ENCODE measurements around the gene KCNMA1.

KCNMA1 gene

GRCh38 chr10:77207828-77208185 lies 429.8 kb downstream of the KCNMA1 start:
- DNase-seq (ENCODE audit: low spot score) = no peak

- no peak for DNase-seq (ENCODE audit: low spot score)
Measured at GRCh38 chr10:77207182-77207827, 430.3 kb downstream of the KCNMA1 start.

DNA sequence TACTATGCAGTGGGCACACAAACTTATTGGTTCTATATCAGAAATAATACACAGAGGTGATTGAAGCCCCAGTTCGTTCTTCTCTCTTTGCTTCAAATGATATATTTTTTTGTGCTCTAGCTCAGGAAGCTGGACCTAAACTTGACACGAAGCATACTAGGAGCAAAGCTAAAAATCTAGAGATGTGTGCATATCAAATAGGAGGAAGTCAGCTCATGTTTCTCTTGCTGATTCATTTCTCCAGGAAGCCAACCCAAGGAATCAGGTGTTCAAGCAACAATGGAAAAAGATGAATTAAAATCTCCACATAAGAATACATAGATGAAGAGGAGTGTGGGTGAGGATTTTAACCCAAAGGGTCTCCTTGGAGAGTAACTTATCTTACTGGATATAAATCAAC lies 432.5 kb downstream of the KCNMA1 start:
- DNase-seq (ENCODE audit: low spot score) = no peak

GRCh38 chr10:77204171-77204570 lies 433.4 kb downstream of the KCNMA1 start:
- DNase-seq (ENCODE audit: low spot score) = no peak

- no peak for DNase-seq (ENCODE audit: low spot score)
Measured at GRCh38 chr10:77202857-77203256, 434.8 kb downstream of the KCNMA1 start.

- DNase-seq (ENCODE audit: low spot score) = no peak
Measured at GRCh38 chr10:77201135-77202106, 436.2 kb downstream of the KCNMA1 start.

DNA sequence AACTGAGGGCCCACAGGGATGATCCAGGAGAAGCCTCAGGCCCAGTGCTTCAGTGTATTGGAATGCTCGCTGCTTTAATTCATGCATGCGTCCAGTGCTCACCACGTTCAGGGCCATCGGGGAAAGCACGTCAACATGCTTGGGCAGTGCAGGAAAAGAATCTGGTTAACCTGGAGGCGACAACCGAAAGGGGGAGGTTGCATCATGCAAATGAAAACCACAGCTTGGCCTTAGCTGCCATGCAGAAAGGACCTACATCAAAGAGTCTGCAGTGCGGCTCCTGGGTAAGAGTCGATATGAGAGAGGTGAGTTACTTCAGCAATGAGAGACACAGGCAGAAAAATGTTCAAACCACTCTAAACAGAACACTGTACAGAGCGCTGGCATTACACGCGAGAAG lies 440.1 kb downstream of the KCNMA1 start:
- no peak for DNase-seq (ENCODE audit: low spot score)

DNA sequence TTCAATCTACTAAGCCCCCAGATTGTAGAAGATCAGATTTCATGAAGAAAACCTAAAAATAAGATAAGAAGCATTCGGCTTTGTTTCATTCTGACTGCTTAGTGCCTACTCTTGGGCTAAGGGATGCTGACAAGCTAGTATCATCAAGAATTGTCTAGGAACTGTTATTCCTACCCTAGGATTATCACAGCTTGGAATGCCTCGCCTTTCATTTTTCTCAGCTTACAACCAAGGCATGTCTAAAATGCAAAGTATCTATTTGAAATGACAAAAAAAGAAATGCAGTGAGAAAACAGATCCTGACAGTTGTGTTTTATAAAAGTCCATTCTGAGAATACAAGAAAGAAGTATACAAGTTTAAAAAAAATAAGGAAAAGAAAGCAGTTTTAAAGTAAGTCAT lies 441.0 kb downstream of the KCNMA1 start:
- no peak for DNase-seq (ENCODE audit: low spot score)

GRCh38 chr10:77195101-77195500 lies 442.5 kb downstream of the KCNMA1 start:
- DNase-seq (ENCODE audit: low spot score) = no peak

DNA sequence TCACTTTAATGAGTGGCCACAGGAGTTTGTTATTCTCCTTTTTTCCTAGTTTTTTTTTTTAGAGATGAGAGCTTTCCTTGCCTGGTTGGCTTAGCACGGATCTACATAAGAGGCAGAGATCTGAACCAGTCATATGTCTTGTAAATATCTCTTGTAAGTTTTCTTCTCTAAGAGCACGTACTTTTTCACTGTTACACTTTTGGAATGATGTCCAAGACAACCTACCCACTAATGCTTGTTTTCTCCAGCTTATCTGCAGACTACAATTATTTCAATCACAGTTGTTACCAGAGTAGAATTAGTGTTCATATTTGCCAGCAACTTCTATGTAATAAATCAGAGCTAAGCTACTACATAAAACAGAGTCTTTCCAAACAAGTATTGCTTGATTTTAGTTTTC lies 444.6 kb downstream of the KCNMA1 start:
- DNase-seq (ENCODE audit: low spot score) = no peak

DNA sequence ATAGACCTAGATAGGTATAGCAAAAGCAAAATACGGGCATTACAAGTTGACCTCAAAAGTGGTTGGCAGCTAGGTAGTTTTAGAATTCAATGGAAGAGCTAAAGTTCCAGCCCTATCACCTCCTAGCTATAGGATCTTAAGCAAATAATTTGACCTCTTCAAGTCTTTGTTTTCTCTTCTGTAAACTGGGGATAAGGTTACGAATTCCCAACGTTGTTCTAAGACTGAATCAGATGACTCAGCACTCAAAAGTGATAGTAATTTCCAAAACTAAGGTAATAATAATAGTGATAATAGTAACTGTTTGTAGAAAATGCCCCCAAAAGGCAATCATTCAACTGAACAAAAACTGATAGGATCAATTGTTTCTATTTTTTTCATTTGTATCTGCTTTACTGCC lies 445.2 kb downstream of the KCNMA1 start:
- no peak for DNase-seq (ENCODE audit: low spot score)

DNA sequence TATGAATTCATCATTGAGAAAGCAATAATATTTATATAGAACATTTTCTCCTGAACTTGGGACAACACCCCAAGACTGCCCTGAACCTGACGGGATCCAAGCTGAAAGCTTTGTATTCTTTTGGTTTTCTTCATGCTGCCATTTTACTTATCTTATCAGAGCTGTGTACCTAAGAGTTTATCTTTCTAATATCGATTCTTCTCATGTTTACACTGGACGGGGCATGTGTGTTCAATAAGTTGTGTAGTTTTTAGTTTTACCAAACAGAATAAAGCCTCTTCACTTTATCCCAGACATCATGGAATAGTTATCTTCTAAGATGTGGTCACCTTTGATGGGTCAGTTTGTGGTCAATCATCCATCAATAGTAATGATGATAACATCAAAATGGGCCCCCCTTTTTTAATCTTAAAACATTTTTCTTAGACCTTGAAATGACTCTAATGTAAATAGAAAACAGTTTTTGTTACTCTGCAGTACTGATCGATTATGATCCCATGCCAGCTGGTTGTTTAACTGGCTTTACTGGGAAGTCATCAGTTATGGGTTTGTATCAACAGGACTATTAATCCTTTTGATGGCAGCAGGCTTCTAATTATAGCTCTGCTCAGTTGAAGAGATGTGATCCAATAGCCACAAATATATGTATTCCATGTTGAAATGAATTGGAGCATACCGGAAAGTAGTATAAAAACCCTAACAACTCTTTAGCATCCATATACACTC lies 446.1 kb downstream of the KCNMA1 start:
- no peak for DNase-seq (ENCODE audit: low spot score)

- DNase-seq (ENCODE audit: low spot score) = no peak
Measured at GRCh38 chr10:77190291-77190690, 447.3 kb downstream of the KCNMA1 start.

DNA sequence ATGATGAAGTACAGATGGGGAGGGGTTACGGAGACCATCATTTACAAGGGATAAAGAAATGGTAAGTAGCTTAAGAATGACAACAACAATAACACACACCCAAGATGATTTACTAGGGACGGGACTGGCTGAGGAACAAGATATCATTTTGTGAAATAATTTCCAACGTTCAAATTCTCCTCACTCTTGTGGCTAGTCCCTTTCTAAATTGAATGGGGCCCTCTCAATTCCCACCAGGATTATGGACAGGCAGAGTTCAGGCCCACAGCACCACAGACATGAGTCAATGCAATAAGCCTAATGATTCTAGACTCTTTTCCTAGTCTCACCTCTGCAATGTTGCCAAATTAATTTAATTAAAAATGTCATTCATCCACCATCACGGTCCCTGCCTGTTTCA lies 448.1 kb downstream of the KCNMA1 start:
- DNase-seq (ENCODE audit: low spot score) = no peak

DNA sequence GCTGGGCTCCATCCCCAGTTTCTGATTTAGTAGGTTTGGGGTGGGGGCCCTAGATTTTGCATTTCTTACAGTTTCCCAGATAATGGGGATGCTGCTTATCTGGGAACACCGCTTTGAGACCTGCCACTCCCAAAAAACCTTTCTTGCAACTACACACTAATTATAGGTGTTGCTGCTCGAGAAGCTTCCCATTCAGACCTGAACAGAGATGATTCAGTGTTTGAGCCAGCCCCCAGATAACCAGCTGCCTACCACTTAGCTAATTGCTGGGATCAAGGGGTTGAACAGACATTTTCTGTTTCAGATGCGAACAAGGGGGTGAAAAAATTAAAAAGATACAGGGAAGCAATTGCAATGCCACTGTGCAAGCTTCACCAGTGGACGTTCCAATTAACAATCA lies 448.5 kb downstream of the KCNMA1 start:
- DNase-seq (ENCODE audit: low spot score) = no peak

- no peak for DNase-seq (ENCODE audit: low spot score)
Measured at GRCh38 chr10:77188521-77188920, 449.1 kb downstream of the KCNMA1 start.

DNA sequence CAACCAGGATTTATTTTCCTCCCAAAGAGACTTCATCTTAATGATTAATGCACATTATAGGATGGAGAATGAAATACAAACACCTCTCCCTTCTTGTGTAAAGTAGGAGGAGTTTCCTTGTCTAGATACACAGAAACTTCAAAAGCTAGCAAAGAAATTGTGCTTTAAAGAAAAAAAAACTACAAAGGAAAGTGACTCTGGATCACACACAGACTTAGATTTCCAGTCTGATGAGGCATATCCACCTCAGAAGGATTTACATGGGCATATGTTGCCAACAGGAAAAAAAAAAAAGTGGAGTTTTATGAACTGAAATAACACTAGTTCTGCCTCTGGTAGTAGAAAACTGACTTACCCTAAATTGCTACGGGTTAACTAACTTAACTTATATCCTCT lies 449.6 kb downstream of the KCNMA1 start:
- DNase-seq (ENCODE audit: low spot score) = no peak

DNA sequence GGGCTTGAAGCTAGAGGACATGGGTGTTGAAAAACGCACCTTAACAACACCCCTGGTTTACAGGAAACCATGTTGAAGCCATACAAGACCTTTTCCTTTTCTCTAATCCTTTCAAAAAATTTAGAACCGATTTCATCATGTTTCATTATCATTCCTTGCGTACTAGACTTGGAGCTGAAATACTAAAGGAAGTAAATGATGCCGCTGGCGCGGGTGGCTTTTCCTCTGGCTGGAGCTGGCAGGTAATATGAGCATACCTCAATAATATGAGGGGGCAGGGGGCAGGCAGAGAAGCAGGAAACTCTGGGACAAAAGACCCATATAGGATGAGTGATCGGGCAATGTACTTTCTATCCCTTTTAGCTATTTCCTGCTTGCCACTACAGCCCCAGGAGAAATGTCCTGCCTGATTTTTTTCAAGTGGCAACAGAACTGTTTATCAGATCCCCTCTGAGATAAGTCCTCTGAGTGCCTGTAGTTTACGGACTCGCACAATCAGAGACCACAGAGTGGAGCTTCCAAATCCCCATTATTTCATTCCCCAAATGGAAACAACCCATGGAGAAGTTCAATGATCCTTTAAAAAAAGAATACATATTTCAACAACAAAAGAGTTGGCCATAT lies 450.1 kb downstream of the KCNMA1 start:
- no peak for DNase-seq (ENCODE audit: low spot score)

GRCh38 chr10:77186936-77187335 lies 450.7 kb downstream of the KCNMA1 start:
- DNase-seq (ENCODE audit: low spot score) = no peak

- no peak for DNase-seq (ENCODE audit: low spot score)
Measured at GRCh38 chr10:77185696-77186095, 451.9 kb downstream of the KCNMA1 start.

GRCh38 chr10:77182803-77183202 lies 454.8 kb downstream of the KCNMA1 start:
- DNase-seq (ENCODE audit: low spot score) = no peak

DNA sequence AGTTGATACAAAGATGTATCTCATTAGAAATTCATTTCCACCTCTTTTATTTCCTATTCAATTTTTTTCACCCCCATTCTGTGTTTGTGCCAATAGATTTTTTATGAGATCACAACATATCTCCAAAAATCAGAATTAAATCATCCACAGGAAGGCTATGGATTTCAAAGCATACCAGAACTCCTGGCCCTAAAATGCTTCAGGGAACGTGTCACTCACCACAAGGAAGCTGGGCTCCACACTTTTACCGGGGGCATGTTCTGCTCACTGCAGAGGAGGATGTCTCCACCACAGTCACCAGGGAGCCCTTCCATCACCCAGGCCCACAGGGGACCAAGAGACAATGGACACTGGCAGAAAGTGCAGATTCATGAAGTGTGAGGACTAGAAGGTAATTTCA lies 456.8 kb downstream of the KCNMA1 start:
- no peak for DNase-seq (ENCODE audit: low spot score)

Data from left forelimb (tissue), 1 donor.